NCI-H2171 treated with DMSO at 0.1 percent for 48 hours (cell line): Measurements from ENCODE around the gene MINDY1.

Experiments
- DNase-seq: peaks from one replicate; lab custom pipeline; 2025; lab: John Stamatoyannopoulos, UW

The MINDY1 gene

GRCh38 chr1:151006327-151007052, at the start of gene MINDY1:
TSS of gene MINDY1 (minus strand) at chr1:151006902. CDS start at chr1:151002617, 4,285 bp downstream.
- peak; percentile 22 for DNase-seq

GRCh38 chr1:151056149-151056548, 49.4 kb upstream of the MINDY1 start:
- no peak for DNase-seq

- no peak for DNase-seq
These were observed 48.9 kb upstream of the MINDY1 start for GRCh38 chr1:151055581-151055980.

- no peak for DNase-seq
These were observed 48.4 kb upstream of the MINDY1 start for GRCh38 chr1:151054971-151055547.

GRCh38 chr1:151051356-151052009, 44.8 kb upstream of the MINDY1 start:
- no peak for DNase-seq

GRCh38 chr1:151050051-151050688, 43.5 kb upstream of the MINDY1 start:
- no peak for DNase-seq

- DNase-seq: no peak
These were observed 42.8 kb upstream of the MINDY1 start for GRCh38 chr1:151049458-151049857.

- DNase-seq: no peak
These were observed 41.9 kb upstream of the MINDY1 start for GRCh38 chr1:151048645-151049032.

- peak; percentile 52 for DNase-seq
These were observed 41.4 kb upstream of the MINDY1 start for GRCh38 chr1:151047925-151048644.

GRCh38 chr1:151047591-151047924, 40.9 kb upstream of the MINDY1 start, which contains the start of gene C1orf56:
TSS of gene C1orf56 (plus strand) at chr1:151047751. CDS start at chr1:151047848, 97 bp downstream.
- DNase-seq: peak; percentile 69

- no peak for DNase-seq
These were observed 36.5 kb upstream of the MINDY1 start for GRCh38 chr1:151043163-151043562.

- DNase-seq: no peak
These were observed 32.8 kb upstream of the MINDY1 start for GRCh38 chr1:151039521-151039920.

GRCh38 chr1:151037032-151037431, 30.3 kb upstream of the MINDY1 start:
- DNase-seq: no peak

GRCh38 chr1:151036356-151036755, 29.7 kb upstream of the MINDY1 start, which contains the start of gene BNIPL:
TSS of gene BNIPL (plus strand) at chr1:151036586. CDS start at chr1:151036726, 140 bp downstream.
- no peak for DNase-seq

GRCh38 chr1:151035167-151035566, 28.5 kb upstream of the MINDY1 start:
- DNase-seq: no peak

- DNase-seq: no peak
These were observed 25.5 kb upstream of the MINDY1 start for GRCh38 chr1:151032164-151032563.

- DNase-seq: no peak
These were observed 19.8 kb upstream of the MINDY1 start for GRCh38 chr1:151026460-151026859.

- DNase-seq: peak; percentile 10
These were observed 17.9 kb upstream of the MINDY1 start for GRCh38 chr1:151024540-151025146.

GRCh38 chr1:151013518-151013917, 6.8 kb upstream of the MINDY1 start:
- peak; percentile 92 for DNase-seq

GRCh38 chr1:151012684-151013471, 6.2 kb upstream of the MINDY1 start:
- no peak for DNase-seq
